Esophagus muscularis mucosa (tissue), 4 donors: ENCODE measurements around the gene ZSWIM6. TPM values are rescaled to one million over a fixed set of nuclear protein-coding genes. Genes with fewer than 3 reads are reported as not detected.

Experiments
- DNase-seq: peaks from one replicate; pipeline ENCODE4 v3.0.0-alpha.2; 2017; ENCODE audit errors: extremely low spot score
- H3K27ac ChIP-seq, 4 donors: fragments of 200-600 bp; sonication (generic); replicated peaks in 1 of 4; 1 replicate in 3 of 4; 2 replicates in 1 of 4; pipeline ENCODE4 v1.5.1; 2016 to 2019; ENCODE audit warnings: mild to moderate bottlenecking in 1 of 4
- H3K27me3 ChIP-seq, 4 donors: fragments of 200-600 bp; sonication (generic); one replicate each; pipeline versions ENCODE4 v1.5.1 to v1.6.0; 2016 to 2019
- H3K36me3 ChIP-seq, 4 donors: fragments of 200-600 bp; sonication (generic); one replicate each; pipeline ENCODE4 v1.5.1; 2016 to 2019
- H3K4me1 ChIP-seq, 4 donors: fragments of 200-600 bp; sonication (generic); one replicate each; pipeline ENCODE4 v1.5.1; 2016 to 2019
- H3K4me3 ChIP-seq, 4 donors: fragments of 200-600 bp; sonication (generic); 1 replicate in 2 of 4; 2 replicates in 2 of 4; pipeline ENCODE4 v1.5.1; 2016 to 2019; ENCODE audit warnings: mild to moderate bottlenecking in 4 of 4, moderate library complexity in 1 of 4
- H3K9me3 ChIP-seq, 4 donors: fragments of 200-600 bp; sonication (generic); 1 replicate in 3 of 4; 2 replicates in 1 of 4; pipeline ENCODE4 v1.5.1; 2016 to 2019
- CTCF ChIP-seq, 3 experiments: fragments of 200-600 bp in 2 of 3; fragments of 450-650 bp in 1 of 3; sonication (generic) in 2 of 3; IDR thresholded peaks; one replicate each; pipeline ENCODE4 v1.5.1; 2017 to 2019; ENCODE audit warnings: antibody characterized with exemption in 3 of 3, mild to moderate bottlenecking in 2 of 3, moderate library complexity in 1 of 3
- EP300 ChIP-seq: sonication (generic); formaldehyde crosslinking; IDR thresholded peaks from one replicate; pipeline ENCODE4 v1.6.1; 2017; ENCODE audit warnings: antibody characterized with exemption
- POLR2A ChIP-seq: fragments of 450-650 bp; IDR thresholded peaks from one replicate; pipeline ENCODE4 v1.6.1; 2017; ENCODE audit warnings: antibody characterized with exemption, moderate library complexity, mild to moderate bottlenecking, low read depth
- POLR2AphosphoS5 ChIP-seq, 2 donors: sonication (generic); formaldehyde crosslinking; IDR thresholded peaks; one replicate each; pipeline ENCODE4 v1.6.1; 2017; ENCODE audit warnings: antibody characterized with exemption in 2 of 2
- WGBS: methylation state at CpG from one replicate; pipeline ENCODE4 v1.1.5; 2018; 5-methylcytosine and 5-hydroxymethylcytosine counted together
- intact Hi-C: fragments of 100-400 bp; cut with DNase I; formaldehyde crosslinking; loops from one replicate; pipeline ENCODE4 v1.15.1; 2023
- total RNA-seq, 4 donors: library from RNA; depleted of rRNA; stranded (reverse); fragments of >200 nt; gene quantifications; one replicate each; pipeline versions ENCODE4 v1.1.0 to v1.2.1, GENCODE V29; 2016

Gene ZSWIM6
- total RNA-seq, 4 donors from 2014 or later: 10.2 to 16.4 (median 12.5) TPM

DNA sequence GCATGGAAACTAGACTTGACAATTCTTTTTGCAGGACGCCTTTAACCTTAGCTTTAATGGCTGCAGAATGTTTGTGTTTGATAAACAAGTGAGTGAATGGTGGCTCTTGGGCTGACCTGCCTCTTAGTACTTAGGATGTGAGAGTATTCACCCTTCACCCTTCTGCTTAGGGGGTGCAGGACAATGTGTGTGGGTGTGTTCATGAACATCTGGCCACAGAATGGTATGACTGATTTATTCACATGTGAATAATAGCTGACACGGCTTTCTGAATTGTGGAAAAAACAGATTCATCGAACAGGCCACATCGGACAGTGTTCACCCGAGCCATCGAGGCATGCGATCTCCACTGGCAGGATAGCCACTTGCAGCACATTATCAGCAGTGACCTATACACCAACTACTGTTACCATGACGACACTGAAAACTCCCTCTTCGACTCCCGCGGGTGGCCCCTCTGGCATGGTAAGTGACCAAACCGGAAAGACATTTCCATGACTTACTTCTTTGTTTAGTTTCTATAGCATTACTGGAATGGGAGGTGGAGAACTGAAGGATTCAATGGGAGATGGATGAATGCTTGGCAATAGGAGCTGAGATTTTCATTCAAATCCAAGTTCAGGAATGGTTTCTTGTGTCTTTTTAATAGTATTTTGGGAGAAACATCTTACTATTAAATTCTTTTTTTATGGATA is 193.6 kb downstream of the ZSWIM6 start:
- H3K27ac ChIP-seq: no peak overlapping the region
- H3K27me3 ChIP-seq: no peaks in the 10 kb centered on the region
- no peak for TF ChIP-seq POLR2A
- no peak for TF ChIP-seq CTCF (IDR thresholded peaks at IDR 0.05)
- TF ChIP-seq EP300: no peak
- no peak for TF ChIP-seq POLR2AphosphoS5 (IDR thresholded peaks at IDR 0.05)
- 93% methylated on average over 12 of the region's 12 CpGs for WGBS
- H3K9me3 ChIP-seq: no peaks in the 10 kb centered on the region
- peaks cover 0 to 3% (median 0%) of the 10 kb centered on the region in 4 donors for H3K4me1 ChIP-seq
- no peak for DNase-seq
- no peak overlapping the region for H3K4me3 ChIP-seq
- peaks cover 0 to 36% (median 22%) of the 10 kb centered on the region in 4 donors for H3K36me3 ChIP-seq
- intact Hi-C loops: no loop called here

DNA sequence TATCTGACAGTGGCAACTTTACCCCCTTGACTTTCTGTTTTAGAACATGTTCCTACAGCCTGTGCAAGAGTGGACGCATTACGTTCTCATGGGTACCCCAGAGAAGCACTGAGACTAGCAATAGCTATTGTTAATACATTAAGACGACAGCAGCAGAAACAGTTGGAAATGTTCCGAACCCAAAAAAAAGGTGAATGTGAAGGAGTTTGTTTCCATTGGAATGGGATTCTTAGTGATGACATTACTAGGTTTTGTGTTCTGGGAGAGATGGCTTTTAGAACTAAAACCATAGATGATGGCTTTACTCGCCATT is 194.1 kb downstream of the ZSWIM6 start:
- no peak overlapping the region for H3K27ac ChIP-seq
- 87% methylated on average over 5 of the region's 5 CpGs for WGBS
- no peaks in the 10 kb centered on the region for H3K9me3 ChIP-seq
- no peak for DNase-seq
- H3K4me1 ChIP-seq: peaks cover 0 to 3% (median 0%) of the 10 kb centered on the region in 4 donors
- TF ChIP-seq POLR2A: no peak
- no peak for TF ChIP-seq EP300
- no peak for TF ChIP-seq POLR2AphosphoS5 (IDR thresholded peaks at IDR 0.05)
- no peak for TF ChIP-seq CTCF (IDR thresholded peaks at IDR 0.05)
- no peaks in the 10 kb centered on the region for H3K27me3 ChIP-seq
- peaks cover 0 to 40% (median 22%) of the 10 kb centered on the region in 4 donors for H3K36me3 ChIP-seq
- H3K4me3 ChIP-seq: no peak overlapping the region
- intact Hi-C loops: no loop called here

DNA sequence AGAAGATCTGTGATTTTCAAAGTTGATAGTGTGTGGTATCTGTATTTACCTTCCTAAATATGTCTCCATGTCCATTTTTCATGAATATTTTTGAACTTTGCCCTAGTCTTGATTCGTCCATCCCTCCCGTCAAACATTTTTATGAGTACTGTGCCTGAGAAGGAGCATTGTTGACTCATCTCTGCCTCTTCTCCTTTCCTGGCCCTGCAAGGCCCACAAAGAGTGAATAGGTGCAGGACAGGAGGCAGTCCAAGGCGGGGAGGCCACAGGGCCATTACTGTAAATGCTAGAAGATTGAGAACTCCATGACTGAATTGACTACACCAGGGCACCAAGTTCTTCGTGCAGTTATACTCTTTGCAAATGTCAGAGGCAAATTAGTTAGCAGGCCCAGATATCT is 200.9 kb downstream of the ZSWIM6 start:
- peaks cover 0 to 14% (median 2%) of the 10 kb centered on the region in 4 donors for H3K4me1 ChIP-seq
- H3K27me3 ChIP-seq: no peaks in the 10 kb centered on the region
- peaks cover 4 to 68% (median 31%) of the 10 kb centered on the region in 4 donors for H3K36me3 ChIP-seq
- no peak overlapping the region for H3K4me3 ChIP-seq
- DNase-seq: no peak
- peaks cover 0 to 5% (median 0%) of the 10 kb centered on the region in 4 donors for H3K9me3 ChIP-seq
- TF ChIP-seq POLR2A (no peak), POLR2AphosphoS5 (IDR thresholded peaks at IDR 0.05) (no peak), CTCF (IDR thresholded peaks at IDR 0.05) (no peak), EP300 (no peak)
- 100% methylated on average over 4 of the region's 4 CpGs for WGBS
- intact Hi-C loops: no loop called here
- H3K27ac ChIP-seq: no peak overlapping the region

DNA sequence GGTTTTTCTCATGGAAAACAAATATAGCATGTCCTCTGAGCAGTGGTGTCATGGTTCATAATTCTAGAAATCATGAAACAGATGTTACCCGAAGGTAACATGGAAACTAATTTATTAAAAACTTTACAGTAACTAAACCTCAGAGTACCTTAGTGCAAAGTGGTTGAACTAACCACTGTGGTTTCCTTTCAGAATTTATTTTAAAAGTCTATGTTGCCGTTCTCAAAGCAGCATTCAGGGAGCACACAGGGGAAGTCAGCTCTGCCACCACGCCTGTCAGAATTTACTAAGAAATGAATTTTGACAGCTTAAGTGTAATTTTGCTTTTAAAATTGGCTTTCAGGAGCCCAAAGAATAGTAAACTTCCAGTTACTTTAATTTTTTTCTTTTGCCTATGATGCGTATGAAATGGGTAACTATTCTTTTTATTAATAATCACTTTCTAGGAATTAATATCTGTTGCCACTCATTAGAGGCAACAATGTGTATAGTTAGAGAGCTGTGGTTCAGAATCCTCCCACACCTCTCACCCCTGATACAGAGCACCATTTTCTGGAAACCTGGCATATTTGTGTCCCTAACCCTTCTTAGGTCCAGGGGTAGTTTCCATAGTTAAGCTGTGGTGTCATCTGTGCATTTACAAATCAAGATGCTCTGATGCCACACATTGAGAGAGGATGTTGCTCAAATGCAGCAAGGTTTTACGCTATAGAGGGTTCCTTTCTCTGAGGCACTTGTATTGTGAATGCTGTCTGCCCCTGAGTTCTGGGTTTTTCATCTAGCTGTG is 202.6 kb downstream of the ZSWIM6 start:
- no peak overlapping the region for H3K4me3 ChIP-seq
- 85% methylated on average over 5 of the region's 5 CpGs for WGBS
- peaks cover 0 to 14% (median 2%) of the 10 kb centered on the region in 4 donors for H3K4me1 ChIP-seq
- H3K36me3 ChIP-seq: peaks cover 14 to 70% (median 39%) of the 10 kb centered on the region in 4 donors
- DNase-seq: no peak
- intact Hi-C loops: no loop called here
- no peaks in the 10 kb centered on the region for H3K27me3 ChIP-seq
- H3K27ac ChIP-seq: no peak overlapping the region
- TF ChIP-seq POLR2A: no peak
- TF ChIP-seq POLR2AphosphoS5 (IDR thresholded peaks at IDR 0.05): no peak
- no peak for TF ChIP-seq CTCF (IDR thresholded peaks at IDR 0.05)
- no peak for TF ChIP-seq EP300
- H3K9me3 ChIP-seq: peaks cover 0 to 5% (median 0%) of the 10 kb centered on the region in 4 donors
